Activated gamma-delta T cell (primary cell): ENCODE measurements around the gene COBL.

ENCODE experiments used
- DNase-seq: peaks from one replicate; lab custom pipeline; 2025; lab: John Stamatoyannopoulos, UW

Gene COBL

GRCh38 chr7:51121036-51121790 lies 195.4 kb downstream of the COBL start:
- DNase-seq = no peak

- DNase-seq = no peak
These were observed 198.0 kb downstream of the COBL start for GRCh38 chr7:51118628-51119027.

GRCh38 chr7:51114501-51114900 lies 202.1 kb downstream of the COBL start:
- DNase-seq = no peak

- DNase-seq = no peak
These were observed 202.6 kb downstream of the COBL start for GRCh38 chr7:51113962-51114361.

GRCh38 chr7:51113560-51113959 lies 203.0 kb downstream of the COBL start:
- DNase-seq = no peak

- DNase-seq = no peak
These were observed 205.2 kb downstream of the COBL start for GRCh38 chr7:51111241-51111940.

- DNase-seq = no peak
These were observed 208.5 kb downstream of the COBL start for GRCh38 chr7:51108134-51108533.

GRCh38 chr7:51104278-51104677 lies 212.3 kb downstream of the COBL start:
- DNase-seq = no peak

- no peak for DNase-seq
These were observed 212.9 kb downstream of the COBL start for GRCh38 chr7:51103718-51104117.

GRCh38 chr7:51102828-51103227 lies 213.8 kb downstream of the COBL start:
- no peak for DNase-seq

GRCh38 chr7:51101111-51101757 lies 215.4 kb downstream of the COBL start:
- no peak for DNase-seq

- no peak for DNase-seq
These were observed 226.2 kb downstream of the COBL start for GRCh38 chr7:51090411-51090810.

GRCh38 chr7:51085034-51085692 lies 231.4 kb downstream of the COBL start:
- DNase-seq = no peak

GRCh38 chr7:51084121-51084520 lies 232.5 kb downstream of the COBL start:
- DNase-seq = no peak

GRCh38 chr7:51082940-51083533 lies 233.6 kb downstream of the COBL start:
- DNase-seq = no peak

- no peak for DNase-seq
These were observed 234.3 kb downstream of the COBL start for GRCh38 chr7:51082096-51082840.

GRCh38 chr7:51081270-51081890 lies 235.2 kb downstream of the COBL start:
- DNase-seq = no peak

- no peak for DNase-seq
These were observed 235.9 kb downstream of the COBL start for GRCh38 chr7:51080622-51081269.

GRCh38 chr7:51080216-51080615 lies 236.4 kb downstream of the COBL start:
- DNase-seq = no peak

- no peak for DNase-seq
These were observed 237.1 kb downstream of the COBL start for GRCh38 chr7:51079494-51079893.
